ENCODE data around the gene ZNF883.

ZNF883 gene

GRCh38 chr9:112917047-112917986, 94.7 kb downstream of the ZNF883 start:
- no peak for DNase-seq

GRCh38 chr9:112914524-112914923, 97.5 kb downstream of the ZNF883 start:
- DNase-seq: no peak

GRCh38 chr9:112913326-112913725, 98.7 kb downstream of the ZNF883 start:
- DNase-seq: no peak

- DNase-seq: no peak
Observed at GRCh38 chr9:112912636-112913035, 99.4 kb downstream of the ZNF883 start.

- DNase-seq: no peak
Observed at GRCh38 chr9:112911736-112912135, 100.3 kb downstream of the ZNF883 start.
